GM21717 (cell line): ENCODE results near the gene UBE4B.

Source experiments
- ATAC-seq: cut with Tn5 transposase; IDR thresholded peaks from one replicate; pipeline ENCODE4 v1.9.1; 2021; ENCODE audit warnings: mild to moderate bottlenecking, moderate library complexity; ENCODE audit not compliant: unreplicated experiment

The UBE4B gene

DNA sequence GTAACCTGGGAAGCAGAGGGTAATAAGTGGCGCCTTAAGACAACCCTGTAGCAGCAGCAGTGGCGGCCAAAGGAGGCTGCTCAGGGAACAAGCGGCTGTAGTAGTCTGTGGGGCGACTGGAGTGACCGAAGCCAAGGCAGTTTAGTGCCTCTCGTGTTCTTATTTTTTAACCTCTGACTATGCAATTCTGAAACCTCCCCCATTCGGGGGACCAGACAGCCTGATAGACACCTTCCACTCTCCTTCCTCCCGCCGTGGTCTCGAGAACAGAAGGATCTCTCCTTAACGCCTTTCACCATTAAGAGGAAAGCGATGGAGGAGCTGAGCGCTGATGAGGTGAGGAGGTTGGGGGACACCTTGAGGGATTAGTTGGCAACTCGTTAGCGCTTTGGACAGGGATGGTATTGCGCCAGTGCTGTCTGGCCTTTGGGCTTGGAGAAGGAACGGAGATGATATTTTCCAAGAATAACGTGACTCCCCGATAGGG lies 644 bp downstream of the UBE4B start:
- peak; percentile 24 for ATAC-seq

- ATAC-seq: no peak
These were observed 10.0 kb downstream of the UBE4B start for GRCh38 chr1:10042746-10043145.

DNA sequence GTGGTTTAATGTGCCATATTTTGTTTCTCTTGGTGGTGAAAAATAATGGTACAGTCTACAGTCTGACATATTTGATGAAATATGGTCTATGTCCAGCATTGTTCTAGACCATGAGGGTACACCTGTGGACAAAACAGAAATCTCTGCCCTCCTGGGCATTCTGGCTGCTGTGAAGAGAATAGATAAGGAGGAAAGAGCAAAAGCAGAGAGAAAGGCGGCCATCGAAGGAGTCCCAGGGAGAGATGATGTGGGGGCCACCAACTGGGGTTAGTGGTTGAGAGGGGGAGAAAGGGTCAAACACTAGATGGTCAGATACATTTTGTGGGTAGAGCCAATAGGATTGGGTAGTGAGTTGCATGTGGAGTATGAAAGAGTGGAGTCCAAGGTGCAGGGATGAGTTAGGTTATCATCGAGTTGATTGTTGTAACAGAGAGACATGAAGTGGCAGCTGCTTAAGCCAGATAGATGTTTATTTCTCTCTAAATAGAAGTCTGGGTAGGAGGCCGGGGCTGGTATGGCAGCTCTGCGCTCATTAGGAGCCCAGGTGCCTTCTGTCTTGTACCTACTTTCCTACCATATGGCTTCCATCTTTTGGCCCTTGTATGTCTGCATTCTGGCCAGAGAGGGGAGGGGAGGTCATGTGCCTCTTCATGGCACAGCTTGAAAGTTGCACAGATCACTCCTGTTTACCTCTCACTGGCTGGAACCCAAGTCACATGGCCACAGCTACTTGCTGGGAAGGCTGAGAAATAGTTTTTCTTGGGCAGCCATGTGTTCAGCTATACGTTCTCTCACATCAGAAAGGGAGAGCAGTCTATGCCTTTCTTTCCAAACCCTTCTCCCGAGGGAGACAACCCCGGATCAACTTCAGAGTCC lies 13.0 kb downstream of the UBE4B start:
- ATAC-seq: no peak

- ATAC-seq: no peak
These were observed 13.8 kb downstream of the UBE4B start for GRCh38 chr1:10046356-10047085.

GRCh38 chr1:10048601-10049000 lies 15.8 kb downstream of the UBE4B start:
- ATAC-seq: no peak

- no peak for ATAC-seq
These were observed 17.9 kb downstream of the UBE4B start for GRCh38 chr1:10050611-10051010.

DNA sequence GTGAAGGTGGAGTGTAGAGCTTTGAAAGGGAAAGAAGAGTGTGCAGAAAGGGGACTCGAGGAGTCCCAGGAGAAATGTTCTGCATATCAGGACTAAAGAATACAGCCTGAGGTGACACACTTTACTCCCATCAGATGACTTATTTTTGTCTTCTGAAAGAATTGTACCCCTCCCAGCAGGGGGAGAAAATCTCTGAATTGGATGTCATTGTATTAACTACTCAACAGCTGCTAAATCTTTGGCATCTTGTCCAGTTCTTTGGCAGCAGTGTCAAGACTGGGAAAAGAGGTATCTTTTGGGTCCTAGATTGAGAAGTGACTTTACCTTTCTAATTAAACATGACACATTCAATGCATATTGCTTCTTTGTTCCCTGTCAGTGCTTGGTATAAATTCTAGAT lies 18.9 kb downstream of the UBE4B start:
- ATAC-seq: no peak

GRCh38 chr1:10052347-10052746 lies 19.6 kb downstream of the UBE4B start:
- ATAC-seq: no peak

DNA sequence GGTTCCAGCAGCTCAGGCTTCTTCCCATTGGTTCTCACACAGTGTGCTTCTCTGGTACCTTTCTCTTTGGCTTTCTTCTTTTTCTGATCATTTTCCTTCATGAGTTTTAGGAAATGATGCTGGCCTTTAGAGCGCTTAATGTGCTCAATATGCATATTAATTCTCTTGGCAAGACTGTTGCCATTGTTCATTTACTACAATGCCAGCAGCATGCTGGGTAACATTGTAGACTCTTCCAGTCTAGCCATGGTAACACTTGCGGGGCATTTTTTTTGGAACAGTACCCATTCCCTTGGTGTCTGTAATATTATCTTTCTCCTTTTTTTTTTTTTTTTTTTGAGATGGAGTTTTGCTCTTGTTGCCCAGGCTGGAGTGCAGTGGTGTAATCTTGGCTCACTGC lies 21.7 kb downstream of the UBE4B start:
- ATAC-seq: no peak

GRCh38 chr1:10056599-10056987 lies 23.8 kb downstream of the UBE4B start:
- ATAC-seq: no peak

- no peak for ATAC-seq
These were observed 24.6 kb downstream of the UBE4B start for GRCh38 chr1:10057343-10057742.

- no peak for ATAC-seq
These were observed 25.0 kb downstream of the UBE4B start for GRCh38 chr1:10057796-10058195.

DNA sequence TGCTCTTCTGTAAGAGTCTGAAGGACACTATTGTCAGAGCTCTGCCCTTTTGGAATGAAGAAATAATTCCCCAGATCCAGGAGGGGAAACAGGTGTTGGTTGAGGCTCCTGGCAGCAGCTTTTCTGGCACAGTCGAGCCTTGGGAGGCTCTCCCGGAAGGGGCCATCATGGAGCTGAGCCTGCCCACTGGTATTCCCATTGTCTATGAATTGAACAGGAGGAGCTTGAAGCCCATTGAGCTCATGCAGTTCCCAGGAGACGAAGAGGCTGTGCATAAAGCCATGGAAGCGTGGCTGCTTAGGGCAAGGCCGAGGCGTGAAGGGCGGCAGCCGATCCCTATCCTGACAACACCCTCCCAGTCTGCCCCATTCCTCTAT lies 26.6 kb downstream of the UBE4B start:
- no peak for ATAC-seq

DNA sequence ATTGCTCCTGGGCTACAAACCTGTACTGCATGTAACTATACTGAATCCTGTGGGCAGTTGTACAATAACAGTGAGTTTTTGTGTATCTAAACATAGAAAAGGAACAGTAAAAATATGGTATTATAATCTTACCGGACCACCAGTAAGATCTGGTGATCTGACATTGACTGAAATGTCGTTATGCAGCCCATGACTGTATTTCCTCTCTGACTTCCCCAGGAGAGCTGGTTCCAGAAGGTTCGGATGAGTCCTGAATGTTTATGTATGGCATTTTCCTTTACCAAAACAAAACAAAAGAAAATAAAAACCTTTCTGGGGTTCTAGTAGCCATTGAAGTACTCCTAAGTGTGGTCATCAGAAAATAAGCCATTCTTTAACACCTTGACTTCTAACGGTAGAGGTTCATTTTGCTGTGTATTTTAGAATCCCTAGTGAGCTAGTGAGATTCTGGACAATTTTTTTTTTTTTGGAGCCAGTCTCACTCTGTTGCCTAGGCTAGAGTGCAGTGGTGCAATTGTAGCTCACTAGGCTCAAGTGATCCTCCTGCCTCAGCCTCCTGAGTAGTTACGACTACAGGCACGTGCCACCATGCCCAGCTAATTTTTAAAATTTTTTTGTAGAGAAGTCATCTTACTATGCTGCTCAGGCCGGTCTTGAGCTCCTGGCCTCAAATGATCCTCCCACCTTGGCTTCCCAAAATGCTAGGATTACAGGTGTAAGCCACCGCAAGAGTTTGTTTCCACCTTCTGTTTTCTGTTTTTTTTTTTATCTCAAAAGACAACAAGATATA lies 27.7 kb downstream of the UBE4B start:
- ATAC-seq: no peak

GRCh38 chr1:10061276-10061675 lies 28.5 kb downstream of the UBE4B start:
- ATAC-seq: no peak

- ATAC-seq: no peak
These were observed 31.1 kb downstream of the UBE4B start for GRCh38 chr1:10063878-10064277.

- ATAC-seq: no peak
These were observed 31.9 kb downstream of the UBE4B start for GRCh38 chr1:10064416-10065343.

DNA sequence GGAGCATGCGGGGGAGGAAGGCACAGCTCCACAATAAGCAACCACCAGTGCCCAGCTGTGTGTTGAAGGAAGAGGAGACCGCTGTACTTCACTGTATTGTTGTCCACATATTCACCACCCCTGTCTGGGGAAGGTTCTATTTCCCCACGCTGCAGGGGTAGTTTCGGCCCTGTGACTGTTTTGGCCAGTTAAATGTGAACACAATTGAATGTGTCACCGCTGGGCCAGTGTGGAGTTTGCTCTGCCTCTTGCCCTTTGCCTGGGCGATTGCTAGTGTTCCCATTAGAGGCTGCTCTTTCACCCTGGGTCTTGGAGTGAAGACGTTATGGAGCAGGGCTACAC lies 32.6 kb downstream of the UBE4B start:
- ATAC-seq: no peak

- no peak for ATAC-seq
These were observed 33.0 kb downstream of the UBE4B start for GRCh38 chr1:10065760-10066159.

GRCh38 chr1:10068605-10069294 lies 36.0 kb downstream of the UBE4B start:
- no peak for ATAC-seq
